HG02840 (cell line): ENCODE results near the gene CHI3L2.

ENCODE experiments used
- ATAC-seq: cut with Tn5 transposase; IDR thresholded peaks from one replicate; pipeline ENCODE4 v1.9.1; 2021; ENCODE audit warnings: mild to moderate bottlenecking, moderate library complexity, moderate number of reproducible peaks; ENCODE audit not compliant: unreplicated experiment, low FRiP score

The CHI3L2 gene

DNA sequence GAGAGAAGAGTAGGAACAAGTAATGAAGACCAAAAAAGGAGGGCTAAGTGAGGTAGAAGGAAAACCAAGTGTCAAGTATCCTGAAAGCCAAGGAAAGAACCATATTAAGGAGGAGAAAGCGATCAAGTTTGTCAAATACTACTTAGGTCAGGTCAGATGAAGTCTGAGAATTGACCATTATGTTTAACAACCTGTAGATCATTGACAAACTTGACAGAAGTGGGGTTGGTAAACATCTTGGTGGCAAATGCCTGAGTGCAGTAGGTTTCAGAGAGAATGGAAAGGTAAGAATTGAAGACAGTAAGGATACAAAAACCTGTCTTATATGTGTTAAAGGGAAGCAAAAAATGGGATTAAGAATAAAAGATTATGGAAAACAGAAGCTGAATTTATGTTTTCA is 59.4 kb downstream of the CHI3L2 start:
- no peak for ATAC-seq

DNA sequence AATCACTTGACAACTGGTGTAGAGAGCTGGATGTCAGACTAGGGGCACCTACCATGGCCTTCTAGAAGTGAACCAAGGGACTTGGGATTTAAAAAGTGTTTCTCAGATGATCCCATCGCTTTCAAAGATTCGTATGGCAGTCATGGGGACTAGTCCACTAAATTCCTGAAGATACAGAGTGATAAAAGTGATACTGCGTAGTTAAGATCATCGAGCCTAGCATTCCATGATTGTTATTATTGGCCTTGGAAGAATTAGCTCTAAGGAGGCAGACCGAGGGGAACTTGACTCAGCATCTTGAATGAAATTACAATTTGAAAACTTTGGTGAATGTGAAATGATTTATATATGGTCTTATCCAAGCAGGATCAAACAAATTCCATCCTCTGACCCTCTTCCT is 61.9 kb downstream of the CHI3L2 start:
- ATAC-seq: no peak

DNA sequence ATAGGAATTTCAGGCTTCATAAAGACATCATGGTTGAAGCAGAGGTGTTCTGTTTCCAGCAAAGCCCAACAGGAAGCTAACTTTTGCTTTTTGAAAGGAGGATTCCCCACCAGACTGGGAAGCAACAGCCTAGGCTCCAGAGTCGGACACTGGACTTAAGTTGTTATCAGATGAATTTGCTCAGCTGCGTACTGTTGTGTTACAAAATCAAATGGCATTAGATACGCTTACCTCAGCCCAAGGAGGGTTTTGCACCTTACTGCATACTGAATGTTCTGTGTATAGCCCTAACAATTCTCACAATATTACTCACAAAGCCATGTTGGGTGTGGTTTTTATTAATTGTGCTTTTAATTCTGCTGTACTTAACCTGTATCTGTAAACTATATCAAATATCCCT is 62.6 kb downstream of the CHI3L2 start:
- no peak for ATAC-seq

DNA sequence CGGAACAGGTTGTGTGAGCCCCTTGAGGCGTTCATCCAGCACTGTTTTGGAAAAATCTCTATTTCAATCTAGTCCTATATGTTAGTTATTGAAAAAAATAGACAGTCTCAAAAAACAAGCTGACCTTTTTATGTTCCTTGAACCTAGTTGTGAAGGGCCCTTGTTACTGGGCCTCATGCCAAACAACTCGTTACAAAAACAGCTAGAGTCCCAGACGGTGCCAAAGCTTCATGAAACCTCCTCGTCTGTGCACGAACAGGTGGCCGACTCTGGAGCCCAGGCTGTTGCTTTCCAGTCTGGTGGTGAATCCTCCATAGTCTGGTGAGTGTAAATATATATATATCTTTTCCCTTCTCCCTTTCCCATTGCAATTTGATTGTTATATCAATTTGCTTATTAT is 63.1 kb downstream of the CHI3L2 start, which contains the start of gene CHIA:
CHIA (plus strand) TSS at position 222 of the 400 bp plus-strand sequence. CDS start 19,617 bp downstream, outside the sequence.
- ATAC-seq: no peak
